Stimulated activated naive CD8-positive, alpha-beta T cell treated with anti-CD3 and anti-CD28 coated beads, Interleukin-15, Interleukin-2, amounts not matched to agents 100 ng/mL and 50 ng/mL, for 24 hours (primary cell): Measurements from ENCODE around the gene SPDL1.

Experiments
- H3K27ac Mint-ChIP-seq: one replicate; pipeline ENCODE4 v1.8.0; 2021; ENCODE audit warnings: mild to moderate bottlenecking, mixed read lengths
- H3K27me3 Mint-ChIP-seq: one replicate; pipeline ENCODE4 v1.8.0; 2021; ENCODE audit warnings: mixed read lengths
- H3K36me3 Mint-ChIP-seq: one replicate; pipeline ENCODE4 v1.8.0; 2021; ENCODE audit warnings: low read depth, mixed read lengths
- H3K4me1 Mint-ChIP-seq: one replicate; pipeline ENCODE4 v1.8.0; 2021; ENCODE audit warnings: low read depth, mixed read lengths
- H3K4me3 Mint-ChIP-seq: one replicate; pipeline ENCODE4 v1.8.0; 2021; ENCODE audit warnings: mild to moderate bottlenecking, mixed read lengths
- H3K9me3 Mint-ChIP-seq: one replicate; pipeline ENCODE4 v1.8.0; 2021; ENCODE audit warnings: mixed read lengths

The SPDL1 gene

DNA sequence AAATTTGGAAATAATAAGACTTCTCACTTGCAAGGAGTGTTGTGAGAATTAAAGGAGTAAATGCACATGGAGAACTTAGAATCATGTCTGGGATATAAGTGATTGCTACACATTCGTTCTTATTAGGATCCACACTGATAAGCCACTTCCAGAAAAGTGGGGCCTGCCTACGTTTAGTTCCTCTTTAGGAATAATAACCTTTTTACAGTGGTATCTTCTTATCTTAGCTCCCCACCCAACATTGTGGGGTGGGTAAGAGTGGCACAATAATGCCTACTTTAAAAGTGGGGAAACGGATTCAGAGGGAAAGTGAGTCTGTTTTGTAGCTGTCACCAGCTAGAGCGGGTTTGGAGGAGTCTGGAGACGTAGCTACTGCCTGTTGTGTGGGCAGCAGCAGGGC, 69.5 kb downstream of the SPDL1 start:
- peak overlapping the region; percentile 57 for H3K27ac Mint-ChIP-seq
- peaks cover 78% of the 10 kb centered on the region for H3K36me3 Mint-ChIP-seq
- no peaks in the 10 kb centered on the region for H3K9me3 Mint-ChIP-seq
- H3K27me3 Mint-ChIP-seq, result no peaks in the 10 kb centered on the region
- no peak overlapping the region for H3K4me3 Mint-ChIP-seq
- H3K4me1 Mint-ChIP-seq, result peaks cover 96% of the 10 kb centered on the region
